HG03354 (cell line): ENCODE results near the gene AKAIN1.

Source experiments
- ATAC-seq: cut with Tn5 transposase; IDR thresholded peaks from one replicate; pipeline ENCODE4 v1.9.1; 2021; ENCODE audit warnings: mild to moderate bottlenecking; ENCODE audit not compliant: unreplicated experiment, poor library complexity, severe bottlenecking

The AKAIN1 gene

DNA sequence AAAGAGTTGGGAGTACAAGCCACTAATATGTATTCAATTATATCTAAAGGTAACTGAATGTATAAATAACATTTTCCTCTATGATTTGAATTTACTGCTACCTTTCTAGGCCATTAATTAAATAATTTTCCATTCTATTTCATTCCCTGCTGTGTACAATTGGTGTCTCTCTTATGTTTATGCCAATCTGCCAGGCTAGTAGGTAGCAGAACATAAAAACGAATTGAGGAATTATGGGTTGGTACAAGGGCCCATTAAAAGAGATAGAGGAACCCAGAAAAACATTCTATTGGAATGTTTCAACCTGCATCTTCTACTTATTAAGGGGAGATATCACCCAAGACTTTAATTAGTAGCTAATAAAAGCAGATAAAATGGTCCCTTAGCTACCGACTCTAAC lies 32.2 kb downstream of the AKAIN1 start:
- ATAC-seq, result no peak

DNA sequence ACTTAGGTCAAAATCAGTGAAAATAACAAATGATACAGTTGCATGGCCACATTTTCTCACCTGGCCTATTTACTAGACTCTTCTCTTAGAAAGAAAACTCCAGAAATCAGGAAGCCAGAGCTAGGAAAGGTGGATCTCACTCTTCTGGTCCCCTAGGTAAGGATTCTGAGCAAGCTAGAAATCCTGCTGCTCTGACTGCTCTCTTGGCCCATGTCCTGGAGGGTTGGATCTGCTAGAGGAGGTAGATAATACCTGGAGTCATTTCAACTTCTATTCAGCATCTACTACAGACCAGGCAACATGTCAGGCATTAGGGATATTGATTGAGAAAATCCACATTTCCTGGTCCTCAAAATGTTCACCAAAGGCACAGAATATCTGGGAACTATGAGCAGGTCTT lies 34.9 kb downstream of the AKAIN1 start:
- no peak for ATAC-seq

DNA sequence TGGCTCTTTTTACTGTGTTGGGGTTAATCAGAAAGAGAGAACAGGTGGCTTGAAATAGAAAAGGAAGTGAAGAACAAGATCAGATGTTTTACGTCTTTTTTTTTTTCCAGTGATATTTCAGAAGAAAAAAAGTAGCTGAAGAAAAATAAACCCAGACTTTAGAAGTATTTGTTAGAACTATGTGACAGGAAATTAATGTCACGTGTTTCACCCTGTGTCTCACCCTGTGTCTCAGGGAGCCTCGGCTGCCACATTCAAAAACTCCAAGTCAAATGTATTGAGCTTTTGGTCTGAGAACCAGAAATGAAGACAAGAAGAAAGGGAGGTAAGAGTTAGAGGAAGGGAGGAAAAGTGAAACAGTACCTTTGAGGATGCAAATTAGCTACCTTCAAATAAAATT lies 38.0 kb downstream of the AKAIN1 start:
- no peak for ATAC-seq

DNA sequence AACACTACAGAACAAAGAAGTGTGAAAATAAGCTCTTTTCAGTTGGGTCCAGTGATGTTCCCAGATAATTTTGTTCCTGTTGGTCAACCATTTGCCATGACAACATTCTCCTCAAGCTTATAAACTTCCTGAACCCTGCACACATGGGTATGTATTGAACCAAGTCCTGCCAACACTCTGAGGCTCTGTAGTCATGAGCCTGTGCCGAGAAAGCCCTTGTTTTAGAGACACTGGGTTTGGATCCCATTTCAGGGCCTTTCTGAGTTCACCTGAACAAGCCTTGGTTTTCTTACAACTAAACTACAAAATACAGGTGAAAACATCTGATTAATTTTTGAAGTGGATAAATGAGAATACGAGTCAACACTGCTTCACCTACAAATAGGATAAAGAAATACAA lies 38.5 kb downstream of the AKAIN1 start:
- no peak for ATAC-seq

DNA sequence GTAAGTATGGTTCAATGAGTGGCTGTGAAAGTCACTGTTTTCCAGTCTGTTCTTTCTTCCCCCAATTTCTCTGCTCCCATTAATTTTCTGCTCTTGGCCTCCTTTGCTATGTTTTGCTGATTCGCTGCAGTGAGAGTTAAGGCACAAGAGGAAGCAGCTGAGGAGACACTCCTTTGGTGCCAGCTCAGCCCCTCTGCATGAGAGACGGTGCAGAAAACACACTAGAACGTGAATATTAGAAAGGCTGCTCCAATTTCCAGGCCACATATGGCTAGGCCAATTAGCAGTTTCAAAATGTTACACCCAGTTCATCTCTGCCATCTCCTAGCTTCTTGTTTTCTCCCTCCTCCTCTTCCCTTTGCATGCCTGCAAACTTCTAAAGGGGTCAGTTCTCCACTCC lies 38.9 kb downstream of the AKAIN1 start:
- no peak for ATAC-seq

DNA sequence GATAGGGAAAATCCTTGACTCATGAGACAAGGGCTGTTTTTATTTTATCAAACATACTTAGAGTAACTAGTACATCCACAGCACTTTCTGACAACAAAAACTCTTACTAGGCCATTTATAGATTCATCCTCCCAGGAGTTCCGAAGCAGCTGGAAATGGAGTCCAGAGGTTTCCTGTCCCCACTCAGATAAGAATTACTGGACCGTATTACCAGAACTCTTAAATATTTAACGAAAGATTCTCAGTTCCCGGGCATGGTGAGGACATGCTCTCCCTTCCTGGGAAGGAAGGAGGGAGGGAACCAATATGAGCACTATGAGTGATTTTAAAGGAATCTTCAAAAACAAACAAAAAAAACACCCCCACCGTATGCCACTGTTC lies 41.2 kb downstream of the AKAIN1 start:
- ATAC-seq, result no peak

DNA sequence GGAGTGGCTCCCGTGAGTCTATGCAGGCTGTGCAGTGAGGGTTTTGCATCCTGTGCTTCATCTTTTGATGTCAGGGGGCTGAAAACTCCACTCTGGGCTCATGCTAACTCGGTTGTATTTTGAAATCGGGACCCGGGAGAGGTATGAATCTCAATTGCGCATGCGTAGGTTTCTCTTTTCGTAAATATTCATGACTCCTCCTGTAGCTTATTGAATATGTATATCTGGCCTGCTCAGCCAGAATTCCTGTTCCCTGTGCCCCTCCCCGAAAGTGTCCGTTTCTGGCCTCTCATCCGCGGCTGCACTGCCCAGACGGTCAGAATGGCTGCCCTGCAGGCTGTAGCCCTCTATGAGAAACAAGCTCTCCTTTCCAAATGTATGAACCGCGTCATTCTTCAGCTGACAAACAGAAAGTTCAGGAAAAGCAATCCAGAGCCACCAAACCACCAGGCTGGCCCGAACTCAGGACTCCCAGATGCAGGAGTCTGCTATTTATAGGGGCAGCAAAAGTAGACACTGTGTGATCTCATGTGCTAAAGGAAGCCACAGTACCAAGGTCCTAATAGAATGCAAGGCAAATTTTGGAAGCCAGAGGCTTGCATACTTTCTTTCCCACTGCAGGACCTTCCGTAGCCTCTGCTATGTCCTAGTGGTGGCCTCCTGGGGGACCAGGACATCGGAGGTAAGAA lies 41.7 kb downstream of the AKAIN1 start:
- no peak for ATAC-seq

DNA sequence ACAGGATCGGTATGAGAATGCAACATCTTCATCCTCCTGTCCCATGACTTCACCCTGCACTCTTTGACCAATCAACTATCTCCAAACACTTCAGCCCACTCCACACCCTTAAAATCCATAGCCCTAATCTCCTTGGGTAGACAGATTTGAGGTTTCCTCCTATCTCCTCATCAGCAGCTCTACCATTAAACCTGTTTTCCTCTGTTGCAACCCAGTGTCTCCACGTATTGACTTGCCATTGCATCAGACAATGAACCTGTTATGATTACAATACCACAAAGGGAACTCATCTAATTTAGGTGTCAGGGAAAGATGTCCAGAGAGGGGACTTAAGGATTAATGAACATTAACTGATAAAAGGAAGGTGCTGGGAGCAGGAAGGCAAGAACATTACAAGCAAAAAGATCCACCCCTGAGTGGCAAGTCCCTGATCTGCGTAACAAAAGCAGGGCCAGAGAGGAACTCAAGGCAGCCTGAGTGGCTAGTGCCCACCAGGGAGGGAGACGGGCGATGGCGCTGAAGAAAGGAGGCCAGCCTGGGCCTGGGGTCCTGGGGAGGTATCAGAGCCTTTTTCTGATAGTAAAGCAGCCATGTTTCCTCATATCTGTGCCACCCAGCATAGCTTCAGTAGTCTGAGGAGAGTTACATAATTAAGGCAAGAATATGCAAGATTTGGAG lies 44.6 kb downstream of the AKAIN1 start:
- no peak for ATAC-seq

DNA sequence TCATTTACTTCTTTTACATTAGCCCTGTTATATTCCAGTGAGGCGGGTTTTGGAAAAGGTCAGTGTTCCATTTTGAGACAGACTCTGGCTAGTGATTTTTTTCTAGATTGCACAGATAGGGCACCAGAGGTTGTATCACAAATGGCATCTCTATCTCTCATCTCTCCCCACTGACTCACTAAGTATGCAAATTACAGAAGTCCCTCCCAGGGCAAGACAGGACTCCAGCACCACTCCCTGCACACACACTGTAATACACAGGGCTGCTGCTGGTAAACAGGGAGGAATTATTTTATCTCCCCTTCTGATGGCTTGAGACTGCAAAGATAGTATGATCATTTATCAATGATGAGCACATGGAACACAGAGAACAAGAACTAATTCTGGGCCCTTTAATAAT lies 46.2 kb downstream of the AKAIN1 start:
- no peak for ATAC-seq

DNA sequence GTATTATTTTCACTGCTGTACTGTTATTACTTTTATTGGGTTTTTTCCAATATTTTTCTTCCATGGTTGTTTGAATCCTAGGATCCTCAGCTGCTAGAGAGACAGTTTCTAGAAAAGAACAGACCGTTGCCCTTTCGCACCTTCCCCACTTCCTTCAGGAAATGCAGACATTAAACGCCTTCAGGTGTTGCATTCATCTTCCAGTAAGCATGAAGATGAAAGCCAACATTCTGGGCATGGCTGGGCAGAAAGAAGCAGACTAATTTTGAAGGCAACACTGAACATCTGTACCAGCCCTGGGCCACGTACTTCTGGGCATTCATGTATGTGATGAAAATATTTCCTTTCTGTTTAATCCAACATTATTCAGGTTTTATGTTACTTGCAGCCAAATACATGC lies 51.0 kb downstream of the AKAIN1 start:
- ATAC-seq, result no peak

DNA sequence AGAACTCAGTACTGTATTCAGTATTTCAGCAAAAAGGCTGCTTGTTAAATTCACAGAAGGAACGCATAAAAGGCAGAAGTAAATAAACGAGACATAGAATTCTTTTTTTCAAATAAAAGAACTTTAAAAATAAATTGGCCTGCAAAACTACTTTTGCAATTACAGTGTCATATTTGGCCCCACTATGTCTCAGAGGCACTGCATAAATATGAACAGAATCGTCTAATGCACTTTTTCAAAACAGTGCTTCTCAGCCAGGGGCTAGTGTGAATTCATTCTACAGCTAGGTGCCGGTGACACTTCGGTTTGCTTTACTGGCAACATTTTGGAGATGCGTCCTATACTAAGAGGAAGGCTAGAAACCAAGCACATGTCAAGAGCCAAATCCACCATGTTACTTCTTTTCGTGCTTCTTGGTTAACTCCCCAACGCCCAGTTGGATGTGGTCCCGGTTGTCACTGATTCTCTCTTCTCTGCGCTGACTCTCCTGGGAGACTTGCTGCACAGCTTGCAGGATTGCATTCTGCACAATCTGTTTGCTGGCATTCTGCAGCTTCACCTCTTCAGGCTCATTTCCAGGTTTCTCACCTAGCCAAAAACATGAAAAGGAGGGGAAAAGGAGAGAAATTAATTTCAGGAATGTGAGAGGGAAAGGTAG lies 51.8 kb downstream of the AKAIN1 start:
- no peak for ATAC-seq

DNA sequence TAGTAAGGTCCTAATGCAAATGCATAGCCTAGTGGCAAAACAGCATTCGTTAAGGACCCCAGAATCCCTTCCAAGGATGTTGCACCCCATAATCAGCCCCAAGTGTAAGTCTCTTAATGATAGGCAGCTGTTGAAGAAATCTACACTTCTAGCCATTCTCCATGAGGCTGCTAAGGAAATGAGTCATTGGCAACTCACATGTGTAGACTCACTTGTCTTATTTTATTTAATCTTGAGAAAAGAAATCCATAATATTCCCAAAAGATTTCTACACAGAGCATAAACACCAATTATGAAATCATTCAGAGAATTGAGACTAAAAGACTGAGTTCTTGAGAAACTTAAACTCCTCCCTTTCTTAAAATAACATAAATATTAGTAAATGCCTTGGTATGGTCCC lies 52.4 kb downstream of the AKAIN1 start:
- no peak for ATAC-seq

DNA sequence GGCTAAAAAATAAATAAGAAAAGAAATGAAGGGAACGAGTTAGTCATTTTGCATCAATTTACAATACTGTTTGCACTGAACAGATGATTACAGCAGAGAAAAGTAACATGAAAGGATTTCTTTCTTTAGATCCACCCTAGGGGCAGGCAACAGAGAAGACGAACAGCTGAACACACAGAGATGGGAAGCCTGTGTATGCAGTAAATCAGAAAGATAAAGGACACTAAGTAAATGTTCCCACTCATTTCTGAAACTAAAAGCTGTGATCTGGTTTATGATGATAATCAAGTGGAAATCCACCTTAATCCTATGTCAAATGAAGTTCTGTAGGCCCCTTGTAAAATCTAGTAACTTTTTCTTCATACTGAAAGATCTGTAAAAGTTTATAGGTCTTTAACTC lies 54.2 kb downstream of the AKAIN1 start:
- no peak for ATAC-seq

DNA sequence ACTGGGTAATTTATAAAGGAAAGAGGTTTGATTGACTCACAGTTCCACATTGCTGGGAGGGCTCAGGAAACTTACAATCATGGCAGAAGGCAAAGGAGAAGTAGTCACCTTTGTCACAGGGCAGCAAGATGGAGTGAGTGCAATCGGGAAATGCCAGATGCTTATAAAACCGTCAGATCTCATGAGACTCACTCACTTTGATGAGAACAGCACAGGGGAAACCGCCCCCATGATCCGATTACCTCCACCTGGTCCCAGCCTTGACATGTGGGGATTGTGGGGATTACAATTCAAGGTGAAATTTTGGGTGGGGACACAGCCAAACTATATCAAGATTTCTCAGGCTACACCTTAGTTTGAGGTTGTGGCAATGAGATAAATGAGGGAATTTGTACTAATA lies 54.9 kb downstream of the AKAIN1 start:
- ATAC-seq, result no peak

DNA sequence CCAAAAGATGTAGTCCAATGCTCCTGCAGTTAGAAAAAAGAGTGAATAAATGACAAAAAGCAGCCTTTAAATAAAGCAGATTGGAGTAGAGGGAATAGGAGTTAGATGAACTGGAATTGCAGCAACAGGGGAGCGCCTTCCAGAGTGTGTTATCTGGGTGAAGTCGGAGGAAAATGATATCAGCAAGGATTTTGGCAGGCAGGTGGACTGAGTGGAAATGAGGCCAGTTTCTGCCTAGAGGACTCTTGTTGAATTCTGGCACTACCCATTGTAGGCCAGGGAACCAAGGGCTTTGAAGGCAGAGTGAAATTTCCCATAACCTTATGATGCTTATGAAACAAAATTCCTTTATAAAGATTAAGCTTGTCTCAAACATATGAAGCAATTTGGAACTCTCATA lies 59.8 kb downstream of the AKAIN1 start:
- no peak for ATAC-seq

DNA sequence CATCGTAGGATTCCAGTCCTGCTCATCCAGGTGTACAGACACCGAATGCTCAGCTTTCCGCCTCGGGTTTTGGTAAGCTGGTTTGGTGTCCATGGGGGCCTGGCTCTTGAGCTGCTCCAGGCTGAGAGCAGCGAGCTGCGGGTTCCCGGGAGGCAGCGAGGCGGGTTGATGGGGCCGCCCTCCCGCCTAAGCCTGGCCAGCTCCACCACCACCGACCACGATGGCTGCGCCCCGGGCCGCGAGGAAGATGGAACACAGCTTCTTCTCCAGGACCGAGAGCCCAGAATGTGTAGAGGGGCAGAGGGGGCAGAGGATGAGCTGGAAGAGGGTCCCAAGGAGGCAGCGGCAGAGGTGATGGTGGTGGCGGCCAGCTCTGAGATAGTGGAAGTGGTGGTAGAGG lies 64.1 kb downstream of the AKAIN1 start:
- ATAC-seq, result no peak

DNA sequence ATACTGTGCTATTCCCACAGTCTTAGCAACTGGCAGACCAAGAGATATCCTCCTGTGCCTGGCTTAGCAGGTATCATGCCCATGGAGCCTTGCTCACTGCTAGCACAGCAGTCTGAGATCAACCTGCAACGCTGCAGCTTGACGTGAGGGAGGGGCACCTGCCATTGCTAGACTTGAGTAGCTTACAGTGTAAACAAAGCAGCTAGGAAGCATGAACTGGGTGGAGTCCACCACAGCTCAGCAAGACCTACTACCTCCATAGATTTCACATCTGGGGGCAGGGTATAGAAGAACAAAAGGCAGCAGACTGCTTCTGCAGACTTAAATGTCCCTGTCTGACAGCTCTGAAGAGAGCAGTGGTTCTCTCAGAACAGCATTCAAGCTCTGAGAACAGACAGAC lies 74.8 kb downstream of the AKAIN1 start:
- ATAC-seq, result no peak

DNA sequence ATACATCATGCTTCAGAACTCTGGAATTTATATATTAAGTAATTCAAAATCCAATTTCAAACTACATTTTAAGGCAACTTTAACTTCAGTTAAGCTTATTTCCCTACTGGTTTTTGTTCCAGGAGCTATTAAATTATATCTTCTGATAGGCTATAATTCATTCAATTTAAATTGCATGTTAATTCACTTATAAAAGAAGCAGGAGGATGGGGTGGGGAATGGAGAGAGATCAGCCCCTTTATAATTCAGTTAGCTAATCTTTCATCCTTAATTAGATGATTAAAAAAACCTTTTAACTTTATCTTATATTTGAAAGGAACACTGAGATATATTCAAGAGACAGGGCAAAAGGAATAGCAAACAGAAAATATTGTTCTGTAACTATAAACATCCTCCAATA lies 86.8 kb downstream of the AKAIN1 start:
- no peak for ATAC-seq

DNA sequence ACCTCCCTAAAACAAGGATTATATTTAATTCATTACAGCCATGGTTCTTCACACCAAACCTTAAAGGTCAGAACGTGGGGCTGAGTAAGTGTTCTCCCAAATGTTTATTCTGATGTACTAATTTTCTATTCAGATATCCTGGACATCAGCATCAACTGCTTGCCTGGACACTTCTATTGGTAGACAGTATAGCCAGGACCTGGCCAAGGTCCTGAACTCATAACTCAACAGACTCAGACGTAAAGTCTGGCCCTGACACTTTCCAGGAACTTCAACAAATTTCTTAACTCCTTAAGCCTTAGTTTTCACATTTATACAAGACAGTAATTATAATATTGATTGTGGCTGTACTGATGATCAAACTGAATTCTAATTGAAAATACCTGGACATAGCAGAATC lies 89.1 kb downstream of the AKAIN1 start:
- ATAC-seq, result no peak

DNA sequence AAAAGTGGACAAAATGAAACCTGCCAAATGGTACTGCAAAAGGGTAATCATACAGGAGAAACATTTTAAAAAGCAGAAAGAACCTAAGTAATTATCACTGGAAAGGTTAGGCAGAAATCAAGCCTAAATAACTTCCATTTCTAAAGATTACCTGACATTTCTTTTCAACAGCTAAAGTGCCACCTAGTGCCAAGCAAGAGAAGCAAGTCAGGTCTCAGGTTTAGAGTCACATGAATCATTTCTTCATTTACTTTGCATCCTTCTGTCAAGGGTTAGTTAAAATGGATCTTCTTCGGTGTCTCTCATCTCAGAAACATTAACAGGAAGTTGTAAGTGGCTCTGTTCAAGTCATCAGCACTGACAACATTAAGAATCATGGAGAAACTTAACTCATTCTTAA lies 90.3 kb downstream of the AKAIN1 start:
- ATAC-seq, result no peak

DNA sequence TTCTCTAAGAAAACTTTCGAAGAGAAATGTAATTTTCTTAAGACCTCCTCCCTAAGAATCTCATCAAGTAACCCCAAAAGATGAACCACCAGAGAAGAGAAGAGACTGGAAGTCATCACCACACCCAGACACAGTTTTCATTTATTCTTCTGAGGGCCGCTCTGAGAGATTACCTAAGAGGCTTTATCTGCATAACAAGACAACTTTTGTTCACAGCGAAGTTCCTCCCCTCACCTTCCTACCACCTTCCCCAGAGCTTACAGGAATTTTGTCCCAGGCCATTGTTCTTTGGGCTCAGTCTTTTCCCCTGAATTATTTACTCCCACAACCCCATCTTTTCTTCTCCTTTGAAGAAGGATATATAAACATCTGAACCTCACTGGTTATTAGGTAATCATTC lies 92.8 kb downstream of the AKAIN1 start:
- ATAC-seq, result no peak
